GM15510 (cell line): Measurements from ENCODE around the gene UAP1.

Experiments used
- POLR2A ChIP-seq: IDR thresholded peaks from 3 replicates; pipeline ENCODE4 v1.6.1; 2011; ENCODE audit warnings: borderline replicate concordance; ENCODE audit not compliant: insufficient read length; ENCODE audit errors: extremely low read depth

The UAP1 gene

GRCh38 chr1:162561616-162562469 is at the start of gene UAP1:
TSS of gene UAP1 (plus strand) at chr1:162561722. CDS start at chr1:162566069, 4,347 bp downstream.
- no peak for TF ChIP-seq POLR2A

- no peak for TF ChIP-seq POLR2A
Measured at GRCh38 chr1:162527314-162527713, 34.2 kb upstream of the UAP1 start.

GRCh38 chr1:162530307-162530987 is 31.1 kb upstream of the UAP1 start:
- TF ChIP-seq POLR2A = no peak

- TF ChIP-seq POLR2A = no peak
Measured at GRCh38 chr1:162530988-162531319, 30.6 kb upstream of the UAP1 start.

GRCh38 chr1:162535501-162535900 is 26.0 kb upstream of the UAP1 start:
- TF ChIP-seq POLR2A = no peak

GRCh38 chr1:162536511-162536910 is 25.0 kb upstream of the UAP1 start:
- no peak for TF ChIP-seq POLR2A

GRCh38 chr1:162537216-162537615 is 24.3 kb upstream of the UAP1 start:
- no peak for TF ChIP-seq POLR2A

GRCh38 chr1:162538815-162539431 is 22.6 kb upstream of the UAP1 start:
- TF ChIP-seq POLR2A = no peak

- no peak for TF ChIP-seq POLR2A
Measured at GRCh38 chr1:162541619-162542141, 19.8 kb upstream of the UAP1 start.

- no peak for TF ChIP-seq POLR2A
Measured at GRCh38 chr1:162543228-162543627, 18.3 kb upstream of the UAP1 start.

GRCh38 chr1:162548170-162548569 is 13.4 kb upstream of the UAP1 start:
- TF ChIP-seq POLR2A = no peak

GRCh38 chr1:162549001-162549400 is 12.5 kb upstream of the UAP1 start:
- no peak for TF ChIP-seq POLR2A

GRCh38 chr1:162550925-162551324 is 10.6 kb upstream of the UAP1 start:
- no peak for TF ChIP-seq POLR2A

- TF ChIP-seq POLR2A = no peak
Measured at GRCh38 chr1:162551969-162552683, 9.4 kb upstream of the UAP1 start.

GRCh38 chr1:162552684-162553252 is 8.8 kb upstream of the UAP1 start:
- no peak for TF ChIP-seq POLR2A

- no peak for TF ChIP-seq POLR2A
Measured at GRCh38 chr1:162554258-162554657, 7.3 kb upstream of the UAP1 start.
